ENCODE measurements around the gene MAGI2.

The MAGI2 gene

GRCh38 chr7:79051915-79052314, 401.6 kb downstream of the MAGI2 start:
- in situ Hi-C loops (cut with HindIII; ENCODE audit: low pct_ligation_motif_present, low sequenced_read_pairs), result no loop called here
- Histone ChIP-seq H3K36me3 (replicated peaks) (no peaks in the 10 kb centered on the region), H3K27ac (no peak overlapping the region), H3K27me3 (replicated peaks) (no peaks in the 10 kb centered on the region), H3K4me3 (ENCODE audit: low read depth, low read length) (no peak overlapping the region)
- peak; percentile 2 for DNase-seq
- TF ChIP-seq CTCF (IDR thresholded peaks at IDR 0.05; ENCODE audit: low read depth, low read length, missing control alignments), result no peak

GRCh38 chr7:79050603-79051002, 402.9 kb downstream of the MAGI2 start:
- Histone ChIP-seq H3K27me3 (replicated peaks) (no peaks in the 10 kb centered on the region), H3K4me3 (ENCODE audit: low read depth, low read length) (no peak overlapping the region), H3K36me3 (replicated peaks) (no peaks in the 10 kb centered on the region), H3K27ac (no peak overlapping the region)
- DNase-seq, result peak; percentile 66
- in situ Hi-C loops (cut with HindIII; ENCODE audit: low pct_ligation_motif_present, low sequenced_read_pairs), result no loop called here
- TF ChIP-seq CTCF (IDR thresholded peaks at IDR 0.05; ENCODE audit: low read depth, low read length, missing control alignments), result no peak

- Histone ChIP-seq H3K27me3 (replicated peaks) (no peaks in the 10 kb centered on the region), H3K36me3 (replicated peaks) (no peaks in the 10 kb centered on the region), H3K27ac (no peak overlapping the region), H3K4me3 (ENCODE audit: low read depth, low read length) (no peak overlapping the region)
- no peak for TF ChIP-seq CTCF (IDR thresholded peaks at IDR 0.05; ENCODE audit: low read depth, low read length, missing control alignments)
- DNase-seq, result no peak
- in situ Hi-C loops (cut with HindIII; ENCODE audit: low pct_ligation_motif_present, low sequenced_read_pairs), result no loop called here
These were observed 407.4 kb downstream of the MAGI2 start for GRCh38 chr7:79046061-79046460.

- H3K36me3 ChIP-seq (replicated peaks), result no peaks in the 10 kb centered on the region
- TF ChIP-seq CTCF (IDR thresholded peaks at IDR 0.05; ENCODE audit: low read depth, low read length, missing control alignments), result no peak
- no peak overlapping the region for H3K4me3 ChIP-seq (ENCODE audit: low read depth, low read length)
- H3K27me3 ChIP-seq (replicated peaks), result no peaks in the 10 kb centered on the region
- in situ Hi-C loops (cut with HindIII; ENCODE audit: low pct_ligation_motif_present, low sequenced_read_pairs), result no loop called here
- H3K27ac ChIP-seq, result no peak overlapping the region
- no peak for DNase-seq
These were observed 416.5 kb downstream of the MAGI2 start for GRCh38 chr7:79037001-79037400.

GRCh38 chr7:79036356-79036755, 417.1 kb downstream of the MAGI2 start:
- Histone ChIP-seq H3K27ac (no peak overlapping the region), H3K27me3 (replicated peaks) (no peaks in the 10 kb centered on the region), H3K4me3 (ENCODE audit: low read depth, low read length) (no peak overlapping the region), H3K36me3 (replicated peaks) (no peaks in the 10 kb centered on the region)
- DNase-seq, result no peak
- in situ Hi-C loops (cut with HindIII; ENCODE audit: low pct_ligation_motif_present, low sequenced_read_pairs), result no loop called here
- TF ChIP-seq CTCF (IDR thresholded peaks at IDR 0.05; ENCODE audit: low read depth, low read length, missing control alignments), result no peak

- Histone ChIP-seq H3K27ac (no peak overlapping the region), H3K36me3 (replicated peaks) (no peaks in the 10 kb centered on the region), H3K4me3 (ENCODE audit: low read depth, low read length) (no peak overlapping the region), H3K27me3 (replicated peaks) (no peaks in the 10 kb centered on the region)
- DNase-seq, result no peak
- in situ Hi-C loops (cut with HindIII; ENCODE audit: low pct_ligation_motif_present, low sequenced_read_pairs), result no loop called here
- TF ChIP-seq CTCF (IDR thresholded peaks at IDR 0.05; ENCODE audit: low read depth, low read length, missing control alignments), result no peak
These were observed 417.6 kb downstream of the MAGI2 start for GRCh38 chr7:79035858-79036257.
